ENCODE data around the gene TPD52L3. TPM values are rescaled to one million over a fixed set of nuclear protein-coding genes. Genes with fewer than 3 reads are reported as not detected.

TPD52L3 gene
- total and polyA plus RNA-seq, 2 donors from 2014 or later = not detected

- FAIRE-seq (no peak), DNase-seq (peak in 3 of 5 donors; percentile 28 to 73 (median 54))
- Histone ChIP-seq H3K9ac (ENCODE audit: low read length in 3 of 3) (no peak overlapping the region), H3K36me3 (ENCODE audit: control insufficient read depth in 2 of 3, insufficient read depth in 3 of 3, low read length in 3 of 3) (no peaks in the 10 kb centered on the region), H3K27me3 (ENCODE audit: control insufficient read depth, insufficient read depth, low read length) (no peaks in the 10 kb centered on the region), H3K9me3 (ENCODE audit: control insufficient read depth in 2 of 3, insufficient read depth in 1 of 3, low read length in 3 of 3) (no peaks in the 10 kb centered on the region), H3K4me3 (ENCODE audit: low read length in 3 of 3) (no peak overlapping the region), H3K4me1 (ENCODE audit: control insufficient read depth in 2 of 3, insufficient read depth in 2 of 3, low read depth in 1 of 3, low read length in 3 of 3) (no peaks in the 10 kb centered on the region), H3K27ac (ENCODE audit: low read depth in 2 of 2, low read length in 2 of 2) (no peak overlapping the region)
- TF ChIP-seq CTCF (IDR thresholded peaks at IDR 0.05; ENCODE audit: borderline replicate concordance, extremely low read depth, insufficient read depth) = no peak
- intact Hi-C loops (cut with DNase I) = no loop called here
Observed at GRCh38 chr9:6367128-6367890, 39.1 kb downstream of the TPD52L3 start.

GRCh38 chr9:6368831-6369230, 40.7 kb downstream of the TPD52L3 start:
- intact Hi-C loops (cut with DNase I) = no loop called here
- H3K4me3 ChIP-seq (ENCODE audit: low read length in 3 of 3) = no peak overlapping the region
- no peaks in the 10 kb centered on the region for H3K36me3 ChIP-seq (ENCODE audit: control insufficient read depth in 2 of 3, insufficient read depth in 3 of 3, low read length in 3 of 3)
- FAIRE-seq = no peak
- TF ChIP-seq CTCF (IDR thresholded peaks at IDR 0.05; ENCODE audit: borderline replicate concordance, extremely low read depth, insufficient read depth) = no peak
- H3K27me3 ChIP-seq (ENCODE audit: control insufficient read depth, insufficient read depth, low read length) = no peaks in the 10 kb centered on the region
- DNase-seq = no peak
- H3K9me3 ChIP-seq (ENCODE audit: control insufficient read depth in 2 of 3, insufficient read depth in 1 of 3, low read length in 3 of 3) = no peaks in the 10 kb centered on the region
- no peak overlapping the region for H3K27ac ChIP-seq (ENCODE audit: low read depth in 2 of 2, low read length in 2 of 2)
- H3K9ac ChIP-seq (ENCODE audit: low read length in 3 of 3) = no peak overlapping the region
- H3K4me1 ChIP-seq (ENCODE audit: control insufficient read depth in 2 of 3, insufficient read depth in 2 of 3, low read depth in 1 of 3, low read length in 3 of 3) = no peaks in the 10 kb centered on the region

Other genes with a start within 250 kb of the TPD52L3 start
- 22.7 TPM for gene IL33, start 112.6 kb upstream of the TPD52L3 start, total RNA-seq
- 3.7 TPM for gene IL33, start 112.6 kb upstream of the TPD52L3 start, polyA plus RNA-seq (ENCODE audit: insufficient read depth, low read depth, low replicate concordance)
- gene UHRF2, start 84.8 kb downstream of the TPD52L3 start, total RNA-seq = 45.1 TPM
- 14.2 TPM for gene UHRF2, start 84.8 kb downstream of the TPD52L3 start, polyA plus RNA-seq (ENCODE audit: insufficient read depth, low read depth, low replicate concordance)

Measured in kidney (tissue), 14 donors.